Fibroblast of lung (primary cell): ENCODE measurements around the gene OMP.

Experiments used
- CTCF ChIP-seq, 2 donors: IDR thresholded peaks in 1 of 2; conservative IDR thresholded peaks in 1 of 2; 1 replicate in 1 of 2; 2 replicates in 1 of 2; pipeline ENCODE4 v1.5.1; 2011 to 2012; ENCODE audit warnings: low read length in 2 of 2, control low read depth in 1 of 2, inconsistent platforms in 1 of 2, low read depth in 1 of 2, mild to moderate bottlenecking in 1 of 2
- EZH2 ChIP-seq: IDR thresholded peaks from 2 replicates; pipeline ENCODE4 v1.5.1; 2012; ENCODE audit warnings: low read length, control low read depth, mild to moderate bottlenecking; ENCODE audit errors: missing control alignments

GRCh38 chr11:77148963-77149715 lies 46.5 kb downstream of the OMP start:
- no peak for TF ChIP-seq CTCF (conservative IDR thresholded peaks at IDR 0.05 in 1 of 2, IDR thresholded peaks at IDR 0.05 in 1 of 2; ENCODE audit: low read depth in 1 of 2, low read length in 2 of 2)
- no peak for TF ChIP-seq EZH2
